GM23338 (cell line): ENCODE data around the gene ZNF236. TPM values are rescaled to one million over a fixed set of nuclear protein-coding genes. Genes with fewer than 3 reads are reported as not detected.
"Not testable (repeated sequence)": the region's sequence is repeated elsewhere in the genome, so short reads cannot be mapped to it uniquely, and the experiment has no call there.

Experiments
- ATAC-seq: fragments of 200-7000 bp; cut with Tn5 transposase; 3 replicates; pipeline ENCODE4 v1.9.1; 2020
- DNase-seq: peaks from one replicate; pipeline ENCODE4 v3.0.0-alpha.2; 2015; ENCODE audit warnings: low spot score
- H2AFZ ChIP-seq: fragments of 200-600 bp; sonication (generic); 2 replicates; pipeline ENCODE4 v1.8.0; 2016; ENCODE audit warnings: antibody characterized with exemption, mild to moderate bottlenecking, moderate library complexity
- H3F3A ChIP-seq: fragments of 200-600 bp; sonication (generic); replicated peaks from 2 replicates; pipeline ENCODE4 v1.8.0; 2017; ENCODE audit warnings: antibody characterized with exemption, mixed run types, low read depth
- H3K27ac ChIP-seq: fragments of 200-600 bp; sonication (generic); 2 replicates; pipeline ENCODE4 v1.6.1; 2016; ENCODE audit warnings: low read depth
- H3K27me3 ChIP-seq: fragments of 200-600 bp; sonication (generic); 2 replicates; pipeline ENCODE4 v1.8.0; 2016; ENCODE audit warnings: mild to moderate bottlenecking, mixed run types, moderate library complexity; ENCODE audit not compliant: insufficient read depth
- H3K36me3 ChIP-seq: fragments of 200-600 bp; sonication (generic); 2 replicates; pipeline ENCODE4 v1.8.0; 2016; ENCODE audit warnings: mild to moderate bottlenecking; ENCODE audit not compliant: insufficient read depth
- H3K4me1 ChIP-seq: fragments of 200-600 bp; sonication (generic); 2 replicates; pipeline ENCODE4 v1.8.0; 2016; ENCODE audit warnings: mild to moderate bottlenecking, moderate library complexity; ENCODE audit not compliant: insufficient read depth
- H3K4me2 ChIP-seq: fragments of 200-600 bp; sonication (generic); 2 replicates; pipeline ENCODE4 v1.7.1; 2017; ENCODE audit warnings: mixed run types
- H3K4me3 ChIP-seq: fragments of 200-600 bp; sonication (generic); 2 replicates; pipeline ENCODE4 v1.6.1; 2016; ENCODE audit warnings: mixed run types
- H3K79me2 ChIP-seq: fragments of 200-600 bp; sonication (generic); replicated peaks from 2 replicates; pipeline ENCODE4 v1.8.0; 2017; ENCODE audit warnings: mild to moderate bottlenecking; ENCODE audit not compliant: insufficient read depth
- H3K9me2 ChIP-seq: fragments of 200-600 bp; sonication (generic); 2 replicates; pipeline ENCODE4 v1.8.0; 2017; ENCODE audit not compliant: insufficient read depth
- H4K20me1 ChIP-seq: fragments of 200-600 bp; sonication (generic); replicated peaks from 2 replicates; pipeline ENCODE4 v1.8.0; 2017; ENCODE audit warnings: mild to moderate bottlenecking; ENCODE audit not compliant: insufficient read depth
- H3K27ac Mint-ChIP-seq: 2 replicates; pipeline ENCODE4 v1.8.0; 2020; ENCODE audit warnings: inconsistent platforms, mild to moderate bottlenecking, moderate library complexity, mixed read lengths
- H3K27me3 Mint-ChIP-seq: 3 replicates; pipeline ENCODE4 v1.8.0; 2022; ENCODE audit warnings: low read depth, mild to moderate bottlenecking, moderate library complexity, mixed read lengths, inconsistent platforms; ENCODE audit not compliant: insufficient read depth, poor library complexity
- H3K36me3 Mint-ChIP-seq: 3 replicates; pipeline ENCODE4 v1.8.0; 2021; ENCODE audit warnings: low read depth, mild to moderate bottlenecking, inconsistent platforms, moderate library complexity, mixed read lengths
- H3K4me1 Mint-ChIP-seq: 3 replicates; pipeline ENCODE4 v1.8.0; 2020; ENCODE audit warnings: mild to moderate bottlenecking, inconsistent platforms, mixed read lengths
- H3K4me3 Mint-ChIP-seq: 3 replicates; pipeline ENCODE4 v1.8.0; 2021; ENCODE audit warnings: moderate library complexity, mild to moderate bottlenecking, inconsistent platforms, mixed read lengths
- H3K9me3 Mint-ChIP-seq: 3 replicates; pipeline ENCODE4 v1.8.0; 2020; ENCODE audit warnings: moderate library complexity, mild to moderate bottlenecking, inconsistent platforms, mixed read lengths
- CREB1 ChIP-seq: fragments of 250-450 bp; sonication (Bioruptor Pico); IDR thresholded peaks from 2 replicates; pipeline ENCODE4 v1.5.0; 2020; ENCODE audit warnings: low read depth, mild to moderate bottlenecking, moderate library complexity
- ETS1 ChIP-seq: IDR thresholded peaks from 2 replicates; pipeline ENCODE4 v1.6.1; 2016; ENCODE audit warnings: antibody characterized with exemption
- EZH2 ChIP-seq: fragments of 200-600 bp; sonication (generic); IDR thresholded peaks from one replicate; pipeline ENCODE4 v1.8.0; 2017; ENCODE audit warnings: antibody characterized with exemption, mild to moderate bottlenecking, low read depth; ENCODE audit not compliant: unreplicated experiment
- EZH2phosphoT487 ChIP-seq: fragments of 200-600 bp; sonication (generic); IDR thresholded peaks from one replicate; pipeline ENCODE4 v1.8.1; 2018; ENCODE audit warnings: antibody characterized with exemption; ENCODE audit not compliant: unreplicated experiment
- NANOG ChIP-seq: IDR thresholded peaks from 2 replicates; pipeline ENCODE4 v1.6.1; 2016; ENCODE audit warnings: antibody characterized with exemption, borderline replicate concordance
- POLR2AphosphoS5 ChIP-seq: IDR thresholded peaks from 2 replicates; pipeline ENCODE4 v1.6.1; 2016; ENCODE audit warnings: antibody characterized with exemption, low read depth
- STAT1 ChIP-seq: IDR thresholded peaks from one replicate; pipeline ENCODE4 v1.6.1; 2016; ENCODE audit warnings: antibody characterized with exemption; ENCODE audit not compliant: unreplicated experiment
- ZNF114 ChIP-seq: fragments of 250-450 bp; sonication (Bioruptor Pico); IDR thresholded peaks from 2 replicates; pipeline ENCODE4 v1.5.0; 2020; ENCODE audit warnings: mild to moderate bottlenecking, moderate library complexity
- ZNF331 ChIP-seq: fragments of 250-450 bp; sonication (Bioruptor Pico); IDR thresholded peaks from 2 replicates; pipeline ENCODE4 v1.5.0; 2020; ENCODE audit warnings: low read depth, mild to moderate bottlenecking, moderate library complexity
- polyA plus RNA-seq: library from polyadenylated mRNA; unstranded; fragments of >200 nt; fragmentation: Nextera tagmentation; extraction: Ambion mirVana; gene quantifications from 2 replicates; pipeline ENCODE4 v1.2.1, GENCODE V29; 2016
- total RNA-seq: library from RNA; depleted of rRNA; stranded (reverse); fragments of >200 nt; shearing (Covaris generic); gene quantifications from 2 replicates; pipeline ENCODE4 v1.2.3, GENCODE V29; 2014
- TF ChIP-seq, protein P1 (sequence below), 2 experiments: fragments of 200-600 bp in 1 of 2; sonication (generic) in 1 of 2; conservative IDR thresholded peaks; 2 replicates each; pipeline versions ENCODE4 v1.5.1 to v1.6.1; 2016 to 2017; ENCODE audit warnings: antibody characterized with exemption in 2 of 2, low read depth in 2 of 2, mild to moderate bottlenecking in 2 of 2, moderate library complexity in 1 of 2
- TF ChIP-seq, protein P2 (sequence below): IDR thresholded peaks from one replicate; pipeline ENCODE4 v1.6.1; 2018; ENCODE audit warnings: antibody characterized with exemption; ENCODE audit not compliant: unreplicated experiment

Gene ZNF236
- total and polyA plus RNA-seq, 2 experiments from 2014 or later, result 8.9 to 16.3 TPM

GRCh38 chr18:76990343-76991020 lies 168.1 kb downstream of the ZNF236 start:
- DNase-seq, ATAC-seq, H3K36me3 Mint-ChIP-seq, H3K9me3 Mint-ChIP-seq, H4K20me1 ChIP-seq, H3K4me3 ChIP-seq, H3F3A ChIP-seq, H3K4me1 ChIP-seq, H3K27ac Mint-ChIP-seq, H3K4me2 ChIP-seq, H3K27me3 ChIP-seq, H3K79me2 ChIP-seq, H3K27ac ChIP-seq, H3K9me2 ChIP-seq, H3K36me3 ChIP-seq, H2AFZ ChIP-seq, H3K27me3 Mint-ChIP-seq, H3K4me3 Mint-ChIP-seq: not testable (repeated sequence)
- peaks cover 20% of the 10 kb centered on the region for H3K4me1 Mint-ChIP-seq

DNA sequence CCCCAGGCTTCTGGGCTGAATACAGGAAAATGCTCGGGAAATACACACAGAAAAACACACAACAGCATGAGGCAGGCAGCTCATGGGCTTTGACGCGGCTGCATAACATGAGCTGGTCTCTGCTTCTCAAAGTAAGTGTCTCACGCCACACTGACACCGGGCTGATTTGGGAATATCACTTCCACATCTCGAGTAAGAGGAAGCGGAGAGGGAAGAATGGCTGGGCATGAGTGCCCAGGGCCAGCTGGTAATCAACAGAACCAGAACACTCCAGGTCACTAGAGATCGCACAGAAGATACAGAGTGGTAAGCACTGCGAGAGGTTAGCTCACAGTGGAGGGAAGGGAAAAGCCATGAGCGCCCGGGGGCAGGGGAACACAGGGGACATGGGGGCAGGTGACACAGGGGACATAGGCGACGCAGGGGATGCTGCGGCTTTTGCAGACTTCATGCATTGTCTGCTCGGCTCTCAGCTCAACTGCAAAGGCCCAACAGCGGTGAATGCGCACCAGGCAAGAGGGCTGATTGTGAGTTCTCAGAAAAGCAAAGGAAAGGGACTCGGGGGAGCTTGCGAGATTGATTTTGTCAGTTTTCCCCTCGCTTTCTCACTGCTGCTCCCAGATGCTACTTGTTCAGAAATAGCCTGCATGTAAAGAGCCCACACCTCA lies 168.8 kb downstream of the ZNF236 start:
- no peak overlapping the region for H3K4me2 ChIP-seq
- H2AFZ ChIP-seq, result no peak overlapping the region
- H3K9me3 Mint-ChIP-seq, result no peaks in the 10 kb centered on the region
- H3K36me3 ChIP-seq, result no peaks in the 10 kb centered on the region
- no peaks in the 10 kb centered on the region for H4K20me1 ChIP-seq
- H3K4me1 ChIP-seq, result peaks cover under 1% of the 10 kb centered on the region; the same call in 1 of the 2 replicates
- DNase-seq (no peak), ATAC-seq (no peak)
- no peaks in the 10 kb centered on the region for H3K27me3 ChIP-seq
- H3K79me2 ChIP-seq, result no peaks in the 10 kb centered on the region
- no peaks in the 10 kb centered on the region for H3F3A ChIP-seq
- no peaks in the 10 kb centered on the region for H3K36me3 Mint-ChIP-seq
- H3K4me1 Mint-ChIP-seq, result peaks cover 25% of the 10 kb centered on the region
- peaks cover 3% of the 10 kb centered on the region for H3K27me3 Mint-ChIP-seq
- H3K27ac ChIP-seq, result no peak overlapping the region
- no peak overlapping the region for H3K4me3 ChIP-seq
- no peak overlapping the region for H3K4me3 Mint-ChIP-seq
- no peaks in the 10 kb centered on the region for H3K9me2 ChIP-seq
- H3K27ac Mint-ChIP-seq, result no peak overlapping the region
- TF ChIP-seq ZNF331 (CRISPR knock-in tag) (no peak), ZNF114 (CRISPR knock-in tag) (no peak), POLR2AphosphoS5 (no peak), NANOG (no peak), EZH2 (no peak), EZH2phosphoT487 (no peak), STAT1 (no peak), ETS1 (no peak), CREB1 (CRISPR knock-in tag) (no peak)
- TF ChIP-seq, protein P1, sequence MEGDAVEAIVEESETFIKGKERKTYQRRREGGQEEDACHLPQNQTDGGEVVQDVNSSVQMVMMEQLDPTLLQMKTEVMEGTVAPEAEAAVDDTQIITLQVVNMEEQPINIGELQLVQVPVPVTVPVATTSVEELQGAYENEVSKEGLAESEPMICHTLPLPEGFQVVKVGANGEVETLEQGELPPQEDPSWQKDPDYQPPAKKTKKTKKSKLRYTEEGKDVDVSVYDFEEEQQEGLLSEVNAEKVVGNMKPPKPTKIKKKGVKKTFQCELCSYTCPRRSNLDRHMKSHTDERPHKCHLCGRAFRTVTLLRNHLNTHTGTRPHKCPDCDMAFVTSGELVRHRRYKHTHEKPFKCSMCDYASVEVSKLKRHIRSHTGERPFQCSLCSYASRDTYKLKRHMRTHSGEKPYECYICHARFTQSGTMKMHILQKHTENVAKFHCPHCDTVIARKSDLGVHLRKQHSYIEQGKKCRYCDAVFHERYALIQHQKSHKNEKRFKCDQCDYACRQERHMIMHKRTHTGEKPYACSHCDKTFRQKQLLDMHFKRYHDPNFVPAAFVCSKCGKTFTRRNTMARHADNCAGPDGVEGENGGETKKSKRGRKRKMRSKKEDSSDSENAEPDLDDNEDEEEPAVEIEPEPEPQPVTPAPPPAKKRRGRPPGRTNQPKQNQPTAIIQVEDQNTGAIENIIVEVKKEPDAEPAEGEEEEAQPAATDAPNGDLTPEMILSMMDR (conservative IDR thresholded peaks at IDR 0.05; ENCODE audit: low read depth in 2 of 2), result no peak
- TF ChIP-seq, protein P2, sequence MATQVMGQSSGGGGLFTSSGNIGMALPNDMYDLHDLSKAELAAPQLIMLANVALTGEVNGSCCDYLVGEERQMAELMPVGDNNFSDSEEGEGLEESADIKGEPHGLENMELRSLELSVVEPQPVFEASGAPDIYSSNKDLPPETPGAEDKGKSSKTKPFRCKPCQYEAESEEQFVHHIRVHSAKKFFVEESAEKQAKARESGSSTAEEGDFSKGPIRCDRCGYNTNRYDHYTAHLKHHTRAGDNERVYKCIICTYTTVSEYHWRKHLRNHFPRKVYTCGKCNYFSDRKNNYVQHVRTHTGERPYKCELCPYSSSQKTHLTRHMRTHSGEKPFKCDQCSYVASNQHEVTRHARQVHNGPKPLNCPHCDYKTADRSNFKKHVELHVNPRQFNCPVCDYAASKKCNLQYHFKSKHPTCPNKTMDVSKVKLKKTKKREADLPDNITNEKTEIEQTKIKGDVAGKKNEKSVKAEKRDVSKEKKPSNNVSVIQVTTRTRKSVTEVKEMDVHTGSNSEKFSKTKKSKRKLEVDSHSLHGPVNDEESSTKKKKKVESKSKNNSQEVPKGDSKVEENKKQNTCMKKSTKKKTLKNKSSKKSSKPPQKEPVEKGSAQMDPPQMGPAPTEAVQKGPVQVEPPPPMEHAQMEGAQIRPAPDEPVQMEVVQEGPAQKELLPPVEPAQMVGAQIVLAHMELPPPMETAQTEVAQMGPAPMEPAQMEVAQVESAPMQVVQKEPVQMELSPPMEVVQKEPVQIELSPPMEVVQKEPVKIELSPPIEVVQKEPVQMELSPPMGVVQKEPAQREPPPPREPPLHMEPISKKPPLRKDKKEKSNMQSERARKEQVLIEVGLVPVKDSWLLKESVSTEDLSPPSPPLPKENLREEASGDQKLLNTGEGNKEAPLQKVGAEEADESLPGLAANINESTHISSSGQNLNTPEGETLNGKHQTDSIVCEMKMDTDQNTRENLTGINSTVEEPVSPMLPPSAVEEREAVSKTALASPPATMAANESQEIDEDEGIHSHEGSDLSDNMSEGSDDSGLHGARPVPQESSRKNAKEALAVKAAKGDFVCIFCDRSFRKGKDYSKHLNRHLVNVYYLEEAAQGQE, result no peak
